ENCODE results near the gene CUX1.
"Not testable (repeated sequence)": the region's sequence is repeated elsewhere in the genome, so short reads cannot be mapped to it uniquely, and the experiment has no call there.

CUX1 gene

GRCh38 chr7:102047167-102047566 is 229.7 kb downstream of the CUX1 start:
- no peak for DNase-seq (ENCODE audit: extremely low spot score, insufficient read length, low read depth)
- FAIRE-seq = no peak

- FAIRE-seq (no peak), DNase-seq (ENCODE audit: extremely low spot score, insufficient read length, low read depth) (no peak)
These were observed 232.3 kb downstream of the CUX1 start for GRCh38 chr7:102049765-102050164.

- FAIRE-seq (no peak), DNase-seq (ENCODE audit: extremely low spot score, insufficient read length, low read depth) (no peak)
These were observed 233.5 kb downstream of the CUX1 start for GRCh38 chr7:102050864-102051460.

GRCh38 chr7:102051736-102052135 is 234.3 kb downstream of the CUX1 start:
- not testable (repeated sequence) for FAIRE-seq; DNase-seq (ENCODE audit: extremely low spot score, insufficient read length, low read depth)

GRCh38 chr7:102054158-102054557 is 236.7 kb downstream of the CUX1 start:
- DNase-seq (ENCODE audit: extremely low spot score, insufficient read length, low read depth) = no peak
- FAIRE-seq = no peak

GRCh38 chr7:102055181-102055976 is 238.0 kb downstream of the CUX1 start:
- FAIRE-seq = peak; percentile 12
- DNase-seq (ENCODE audit: extremely low spot score, insufficient read length, low read depth) = no peak

- FAIRE-seq (no peak), DNase-seq (ENCODE audit: extremely low spot score, insufficient read length, low read depth) (no peak)
These were observed 242.1 kb downstream of the CUX1 start for GRCh38 chr7:102059524-102059923.

- DNase-seq (ENCODE audit: extremely low spot score, insufficient read length, low read depth) (no peak), FAIRE-seq (no peak)
These were observed 244.0 kb downstream of the CUX1 start for GRCh38 chr7:102061354-102061945.

- FAIRE-seq = peak; percentile 79
These were observed 244.6 kb downstream of the CUX1 start for GRCh38 chr7:102061981-102062390.

GRCh38 chr7:102063690-102064180 is 246.3 kb downstream of the CUX1 start:
- DNase-seq (ENCODE audit: extremely low spot score, insufficient read length, low read depth) (no peak), FAIRE-seq (no peak)

More at GRCh38 chr7:102061981-102062390, 244.6 kb downstream of the CUX1 start:
- peak; percentile 72 for DNase-seq (ENCODE audit: extremely low spot score, insufficient read length, low read depth)

GRCh38 chr7:102064361-102065025 is 247.1 kb downstream of the CUX1 start:
- no peak for DNase-seq (ENCODE audit: extremely low spot score, insufficient read length, low read depth)
- no peak for FAIRE-seq

- no peak for DNase-seq (ENCODE audit: extremely low spot score, insufficient read length, low read depth)
- no peak for FAIRE-seq
These were observed 247.8 kb downstream of the CUX1 start for GRCh38 chr7:102065226-102065625.

GRCh38 chr7:102066476-102066875 is 249.1 kb downstream of the CUX1 start:
- DNase-seq (ENCODE audit: extremely low spot score, insufficient read length, low read depth) (no peak), FAIRE-seq (no peak)

- no peak for DNase-seq (ENCODE audit: extremely low spot score, insufficient read length, low read depth)
- FAIRE-seq = no peak
These were observed 251.4 kb downstream of the CUX1 start for GRCh38 chr7:102068846-102069245.

GRCh38 chr7:102069931-102070629 is 252.7 kb downstream of the CUX1 start:
- FAIRE-seq (no peak), DNase-seq (ENCODE audit: extremely low spot score, insufficient read length, low read depth) (no peak)

- FAIRE-seq (no peak), DNase-seq (ENCODE audit: extremely low spot score, insufficient read length, low read depth) (no peak)
These were observed 254.6 kb downstream of the CUX1 start for GRCh38 chr7:102072003-102072402.

GRCh38 chr7:102072636-102073209 is 255.3 kb downstream of the CUX1 start:
- DNase-seq (ENCODE audit: extremely low spot score, insufficient read length, low read depth) (no peak), FAIRE-seq (no peak)

GRCh38 chr7:102073931-102074880 is 256.8 kb downstream of the CUX1 start:
- no peak for FAIRE-seq
- DNase-seq (ENCODE audit: extremely low spot score, insufficient read length, low read depth) = no peak

Data from GM18507 (cell line).